HTERT RPE-1 (cell line): ENCODE results near the gene EFNA3.

ENCODE experiments used
- in situ Hi-C: fragments of 300-500 bp; cut with MboI; formaldehyde crosslinking; loops from 4 replicates; pipeline ENCODE4 v1.14.3; 2020; ENCODE audit warnings: low sequenced_read_pairs

The EFNA3 gene, protein sequence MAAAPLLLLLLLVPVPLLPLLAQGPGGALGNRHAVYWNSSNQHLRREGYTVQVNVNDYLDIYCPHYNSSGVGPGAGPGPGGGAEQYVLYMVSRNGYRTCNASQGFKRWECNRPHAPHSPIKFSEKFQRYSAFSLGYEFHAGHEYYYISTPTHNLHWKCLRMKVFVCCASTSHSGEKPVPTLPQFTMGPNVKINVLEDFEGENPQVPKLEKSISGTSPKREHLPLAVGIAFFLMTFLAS

GRCh38 chr1:155078469-155079209 lies at the start of gene EFNA3:
Gene EFNA3, plus strand, starts transcription at chr1:155078837. Its CDS starts 105 bp downstream, at chr1:155078942.
- in situ Hi-C loops: no loop called here

GRCh38 chr1:155029513-155030242 lies 49.0 kb upstream of the EFNA3 start:
- in situ Hi-C loops: no loop called here

- in situ Hi-C loops: no loop called here
Observed at GRCh38 chr1:155030243-155030795, 48.3 kb upstream of the EFNA3 start.

DNA sequence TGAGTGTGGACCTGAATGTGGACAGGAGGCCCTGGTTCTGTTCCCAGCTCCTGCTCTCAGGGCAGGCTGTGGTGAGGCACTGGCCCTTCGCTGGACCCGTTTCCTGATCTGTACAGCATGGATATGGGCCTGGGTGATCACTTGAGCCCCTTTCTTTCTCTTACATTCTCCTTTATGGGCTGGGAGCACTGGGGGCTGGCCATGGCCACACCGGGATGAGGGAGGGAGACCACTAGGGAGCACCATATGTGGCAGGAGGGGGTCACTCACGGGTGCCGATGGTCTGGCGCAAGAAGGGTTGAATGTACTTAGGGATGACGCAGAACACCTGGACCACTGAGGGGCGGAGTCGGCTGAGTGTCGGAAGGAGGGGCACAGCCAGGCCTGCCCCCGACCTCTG lies 47.7 kb upstream of the EFNA3 start:
- in situ Hi-C loops: no loop called here

DNA sequence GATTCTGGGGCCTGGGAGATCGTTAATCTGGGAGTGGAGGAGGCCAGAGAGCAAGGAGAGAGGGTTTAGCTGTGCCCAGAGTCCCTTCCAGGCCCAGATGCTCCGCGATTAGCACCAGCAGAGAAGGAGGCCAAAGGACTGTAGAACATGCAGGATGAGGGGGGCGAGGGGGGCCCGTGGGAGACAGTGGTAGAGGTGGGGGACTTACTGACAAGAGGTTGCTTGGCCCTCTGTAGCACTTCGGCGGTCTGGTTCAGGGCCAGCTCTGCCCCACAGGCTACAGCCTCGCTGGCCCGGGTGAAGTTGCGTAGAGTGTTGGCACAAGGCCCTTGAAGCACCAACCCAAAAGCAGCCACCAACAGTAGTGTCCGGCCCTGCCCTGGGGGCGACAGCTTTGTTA lies 45.8 kb upstream of the EFNA3 start:
- in situ Hi-C loops: no loop called here

DNA sequence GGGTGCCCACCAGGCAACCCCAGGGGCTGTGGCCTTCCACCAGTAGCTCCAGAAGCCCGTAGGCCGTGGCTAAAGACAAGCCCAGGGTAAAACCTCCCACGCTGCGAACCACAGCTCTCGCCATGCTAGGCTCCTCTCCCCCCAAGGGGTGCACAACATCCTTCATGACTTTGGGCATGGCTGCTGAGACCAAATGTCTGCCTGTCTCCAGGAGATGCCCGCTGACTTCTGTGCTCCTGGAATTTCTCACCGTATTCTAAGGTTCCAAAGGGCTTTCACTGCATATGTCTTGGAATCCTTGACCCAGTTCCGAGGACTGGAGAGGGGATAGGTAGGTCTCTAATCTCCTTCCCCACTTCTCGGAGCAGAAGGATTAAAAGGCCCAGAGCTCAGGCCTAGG lies 45.1 kb upstream of the EFNA3 start, which contains the start of the genes DCST1 and DCST2:
TSS of gene DCST1 (plus strand) at position 301 of the 400 bp plus-strand sequence. CDS start 213 bp downstream, outside the sequence.
TSS of gene DCST2 (minus strand) at position 258 of the 400 bp plus-strand sequence. CDS start at position 178, 80 bp downstream.
- in situ Hi-C loops: no loop called here

GRCh38 chr1:155034318-155035208 lies 44.1 kb upstream of the EFNA3 start:
- in situ Hi-C loops: no loop called here

GRCh38 chr1:155035936-155036335 lies 42.7 kb upstream of the EFNA3 start:
- in situ Hi-C loops: no loop called here

DNA sequence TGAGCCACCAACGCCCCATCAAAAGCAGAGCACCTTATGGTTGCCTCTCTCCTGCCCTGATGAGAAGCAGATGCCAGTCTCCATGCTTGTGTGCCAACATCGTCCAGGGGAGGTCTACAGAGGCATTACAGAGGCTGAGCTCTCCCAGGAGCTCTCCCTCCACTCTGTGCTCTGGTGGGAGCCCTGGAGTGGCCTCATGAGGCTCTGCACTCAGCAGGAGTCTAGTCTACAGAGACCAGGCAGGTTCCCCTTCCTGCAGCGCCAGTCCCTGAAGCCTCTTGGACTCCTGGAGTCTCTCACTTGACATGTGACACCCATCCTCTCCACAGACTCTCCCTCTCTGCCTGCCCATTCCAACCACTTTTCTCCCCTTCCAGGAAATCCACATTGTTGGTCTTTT lies 41.6 kb upstream of the EFNA3 start:
- in situ Hi-C loops: no loop called here

DNA sequence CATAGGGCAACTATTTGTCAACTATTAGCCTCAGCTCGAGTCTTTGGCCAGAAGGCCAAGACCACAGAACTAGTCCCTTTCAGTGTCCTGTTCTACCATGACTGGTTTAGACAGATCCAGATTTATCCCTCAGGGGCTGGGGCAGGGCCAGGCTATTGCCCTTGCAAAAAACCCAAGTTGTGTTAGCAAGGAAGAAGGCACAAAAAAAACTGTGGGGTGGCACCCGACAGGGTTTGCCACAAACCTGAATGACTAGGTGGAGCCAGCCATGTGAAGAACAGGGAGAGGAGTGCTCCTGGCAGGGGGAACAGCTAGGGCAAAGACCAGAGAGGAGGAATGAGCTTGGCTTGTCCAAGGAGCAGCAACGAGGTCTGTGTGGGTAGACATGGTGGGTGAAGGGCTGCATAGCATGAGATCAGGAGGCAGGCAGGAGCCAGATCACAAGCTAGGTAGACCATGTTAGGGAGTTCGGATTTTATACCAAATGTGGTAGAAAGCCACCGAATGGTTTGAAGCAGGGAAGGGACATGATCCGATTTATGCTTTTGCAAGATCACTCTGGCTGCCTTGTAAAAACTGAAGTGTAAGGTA lies 40.7 kb upstream of the EFNA3 start:
- in situ Hi-C loops: no loop called here

GRCh38 chr1:155038602-155039307 lies 39.9 kb upstream of the EFNA3 start:
- in situ Hi-C loops: no loop called here

GRCh38 chr1:155039308-155039669 lies 39.3 kb upstream of the EFNA3 start:
- in situ Hi-C loops: no loop called here

- in situ Hi-C loops: no loop called here
Observed at GRCh38 chr1:155040358-155041093, 38.1 kb upstream of the EFNA3 start.

GRCh38 chr1:155042789-155043188 lies 35.8 kb upstream of the EFNA3 start:
- in situ Hi-C loops: no loop called here

- in situ Hi-C loops: no loop called here
Observed at GRCh38 chr1:155043301-155043702, 35.3 kb upstream of the EFNA3 start.

DNA sequence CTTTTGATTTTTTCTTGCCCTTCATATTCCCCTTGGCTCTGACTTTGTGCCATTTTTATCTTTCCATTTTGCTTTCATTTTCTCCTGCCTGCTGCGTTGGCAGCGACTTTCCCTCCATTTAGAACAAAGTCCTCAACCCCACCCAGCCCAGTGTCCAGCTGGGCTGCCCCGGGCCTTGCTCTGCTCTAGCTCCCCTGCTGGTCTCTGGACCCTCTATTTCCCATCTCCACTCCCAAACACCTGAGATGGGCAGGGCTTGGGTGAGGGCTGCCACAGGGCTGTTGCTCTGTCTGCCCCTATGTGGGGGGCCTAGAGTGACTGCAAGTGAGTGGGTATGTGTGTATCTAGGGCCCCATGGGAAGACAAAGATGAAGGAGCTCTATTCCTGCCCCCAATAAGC lies 34.8 kb upstream of the EFNA3 start:
- in situ Hi-C loops: no loop called here

GRCh38 chr1:155044365-155044764 lies 34.3 kb upstream of the EFNA3 start:
- in situ Hi-C loops: no loop called here

GRCh38 chr1:155044812-155045657 lies 33.6 kb upstream of the EFNA3 start:
- in situ Hi-C loops: no loop called here
